Coronary artery (tissue), 2 donors: ENCODE data around the gene OTOG.

Source experiments
- DNase-seq: peaks from one replicate; pipeline ENCODE4 v3.0.0-alpha.2; 2017; ENCODE audit warnings: low spot score
- H3K27ac ChIP-seq, 2 donors: fragments of 200-600 bp; sonication (generic); one replicate each; pipeline ENCODE4 v1.5.1; 2016 to 2019
- H3K4me3 ChIP-seq: fragments of 200-600 bp; sonication (generic); 2 replicates; pipeline ENCODE4 v1.5.1; 2016; ENCODE audit warnings: mild to moderate bottlenecking, moderate library complexity
- CTCF ChIP-seq: fragments of 200-600 bp; sonication (generic); IDR thresholded peaks from one replicate; pipeline ENCODE4 v1.5.1; 2019; ENCODE audit warnings: antibody characterized with exemption

The OTOG gene

GRCh38 chr11:17607591-17608570 lies 60.8 kb downstream of the OTOG start:
- no peak overlapping the region for H3K27ac ChIP-seq
- DNase-seq, result no peak
- H3K4me3 ChIP-seq, result no peak overlapping the region
- TF ChIP-seq CTCF, result no peak

GRCh38 chr11:17608821-17609220 lies 61.8 kb downstream of the OTOG start:
- no peak for DNase-seq
- no peak overlapping the region for H3K27ac ChIP-seq
- no peak overlapping the region for H3K4me3 ChIP-seq
- no peak for TF ChIP-seq CTCF

- DNase-seq, result peak; percentile 36
- TF ChIP-seq CTCF, result no peak
- H3K27ac ChIP-seq, result no peak overlapping the region
These were observed 62.4 kb downstream of the OTOG start for GRCh38 chr11:17609291-17610084.

GRCh38 chr11:17610085-17610894 lies 63.2 kb downstream of the OTOG start:
- DNase-seq, result no peak

More at GRCh38 chr11:17609291-17610084, 62.4 kb downstream of the OTOG start:
- no peak overlapping the region for H3K4me3 ChIP-seq

GRCh38 chr11:17611049-17611448 lies 64.0 kb downstream of the OTOG start:
- Histone ChIP-seq H3K4me3 (no peak overlapping the region), H3K27ac (no peak overlapping the region)
- no peak for TF ChIP-seq CTCF
- DNase-seq, result peak; percentile 57

More at GRCh38 chr11:17610085-17610894, 63.2 kb downstream of the OTOG start:
- Histone ChIP-seq H3K4me3 (no peak overlapping the region), H3K27ac (no peak overlapping the region)
- no peak for TF ChIP-seq CTCF

- peak; percentile 46 for DNase-seq
- Histone ChIP-seq H3K4me3 (no peak overlapping the region), H3K27ac (no peak overlapping the region)
- no peak for TF ChIP-seq CTCF
These were observed 64.6 kb downstream of the OTOG start for GRCh38 chr11:17611503-17612220.
